ENCODE results near the gene MDK. TPM values are rescaled to one million over a fixed set of nuclear protein-coding genes. Genes with fewer than 3 reads are reported as not detected.

Gene MDK
- total and polyA plus RNA-seq, 4 donors = 2.3 to 41.8 (median 13.5) TPM

DNA sequence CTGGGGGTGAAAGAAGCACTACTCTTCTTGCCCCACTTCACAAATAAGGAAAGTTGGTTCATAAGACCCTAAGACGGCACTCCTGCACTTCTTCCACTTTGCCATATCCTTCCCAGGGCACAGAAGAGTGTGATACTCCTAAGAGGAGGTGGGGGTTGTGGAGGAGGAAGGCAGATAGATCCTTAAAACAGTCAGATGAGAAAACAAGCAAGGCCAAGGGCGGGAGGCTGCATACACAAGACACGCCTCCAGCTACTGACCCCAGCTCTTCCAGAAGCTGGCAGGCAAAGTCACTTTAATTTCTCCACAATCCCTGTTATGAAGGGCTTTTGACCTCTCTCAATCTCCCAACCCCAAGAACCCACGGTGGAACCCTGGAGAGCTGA lies 11.8 kb downstream of the MDK start:
- Histone ChIP-seq H3K4me1 (ENCODE audit: control insufficient read depth in 4 of 4, insufficient read depth in 4 of 4, low read length in 3 of 4) (peaks cover 20 to 34% (median 26%) of the 10 kb centered on the region in 4 donors), H3K4me3 (ENCODE audit: low read depth in 1 of 3, low read length in 3 of 3) (no peak overlapping the region), H3K9ac (ENCODE audit: low read depth in 1 of 2, low read length in 2 of 2) (no peak overlapping the region), H3K27ac (ENCODE audit: low read depth in 1 of 2, low read length in 2 of 2) (no peak overlapping the region), H3K9me3 (ENCODE audit: control insufficient read depth in 4 of 4, low read length in 3 of 4) (no peaks in the 10 kb centered on the region), H3K36me3 (ENCODE audit: control insufficient read depth in 4 of 4, insufficient read depth in 3 of 4, low read depth in 1 of 4, low read length in 3 of 4) (peaks cover 1 to 12% (median 5%) of the 10 kb centered on the region in 4 donors), H3K27me3 (ENCODE audit: control insufficient read depth in 4 of 4, insufficient read depth in 4 of 4, low read length in 3 of 4) (peaks cover 0 to 14% (median 7%) of the 10 kb centered on the region in 4 donors)
- TF ChIP-seq, protein P1, sequence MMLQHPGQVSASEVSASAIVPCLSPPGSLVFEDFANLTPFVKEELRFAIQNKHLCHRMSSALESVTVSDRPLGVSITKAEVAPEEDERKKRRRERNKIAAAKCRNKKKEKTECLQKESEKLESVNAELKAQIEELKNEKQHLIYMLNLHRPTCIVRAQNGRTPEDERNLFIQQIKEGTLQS (IDR thresholded peaks at IDR 0.05) = no peak
- TF ChIP-seq FOXA2 (IDR thresholded peaks at IDR 0.05) = no peak
- WGBS = 73% methylated on average over 4 of the region's 4 CpGs
- DNase-seq (ENCODE audit: low spot score) = no peak

DNA sequence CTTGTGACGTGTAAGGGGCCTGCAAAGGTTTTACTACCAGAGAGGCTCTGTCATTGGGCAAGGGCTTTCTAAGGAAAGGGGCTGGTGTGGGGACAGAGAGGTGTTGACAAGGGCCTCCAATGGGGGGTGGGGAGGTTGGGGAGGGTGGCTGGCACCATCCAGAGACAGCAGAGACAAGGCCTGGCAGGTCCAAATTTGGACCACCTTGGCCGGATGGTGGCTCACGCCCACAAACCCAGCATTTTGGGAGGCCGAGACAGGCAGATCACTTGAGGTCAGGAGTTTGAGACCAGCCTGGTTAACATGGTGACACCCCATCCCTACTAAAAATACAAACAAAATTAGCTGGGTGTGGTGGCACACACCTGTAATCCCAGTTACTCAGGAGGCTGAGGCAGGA lies 12.3 kb downstream of the MDK start:
- H3K27me3 ChIP-seq (ENCODE audit: control insufficient read depth in 4 of 4, insufficient read depth in 4 of 4, low read length in 3 of 4) = peaks cover 0 to 12% (median 4%) of the 10 kb centered on the region in 4 donors
- no peak overlapping the region for H3K4me3 ChIP-seq (ENCODE audit: low read depth in 1 of 3, low read length in 3 of 3)
- no peak for TF ChIP-seq TAF1 (conservative IDR thresholded peaks at IDR 0.05)
- no peaks in the 10 kb centered on the region for H3K9me3 ChIP-seq (ENCODE audit: control insufficient read depth in 4 of 4, low read length in 3 of 4)
- peaks cover 20 to 34% (median 26%) of the 10 kb centered on the region in 4 donors for H3K4me1 ChIP-seq (ENCODE audit: control insufficient read depth in 4 of 4, insufficient read depth in 4 of 4, low read length in 3 of 4)
- peaks cover 1 to 12% (median 5%) of the 10 kb centered on the region in 4 donors for H3K36me3 ChIP-seq (ENCODE audit: control insufficient read depth in 4 of 4, insufficient read depth in 3 of 4, low read depth in 1 of 4, low read length in 3 of 4)
- no peak for DNase-seq (ENCODE audit: low spot score)
- no peak overlapping the region for H3K9ac ChIP-seq (ENCODE audit: low read depth in 1 of 2, low read length in 2 of 2)
- no peak overlapping the region for H3K27ac ChIP-seq (ENCODE audit: low read depth in 1 of 2, low read length in 2 of 2)
- 80% methylated on average over 4 of the region's 4 CpGs for WGBS

DNA sequence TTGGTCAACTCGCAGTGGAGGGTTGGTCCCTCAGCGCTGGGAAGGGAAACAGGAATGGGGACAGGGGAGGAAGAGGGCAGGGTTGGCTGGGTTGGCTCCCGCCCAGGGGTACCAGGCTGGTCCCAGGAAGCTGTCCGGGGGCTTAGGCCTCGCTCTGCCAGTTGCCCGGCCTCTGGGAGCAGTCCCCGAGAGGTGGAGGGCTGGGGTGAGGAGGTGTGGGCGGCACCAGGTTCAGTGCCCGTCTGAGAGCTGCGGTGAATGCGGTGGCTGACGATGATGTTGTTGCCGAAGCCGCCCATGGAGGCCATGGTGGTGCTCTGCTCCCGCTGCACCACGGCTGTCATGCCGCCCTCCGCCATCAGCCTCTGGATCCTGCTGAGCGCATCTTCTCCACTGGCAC lies 16.1 kb downstream of the MDK start:
- H3K9ac ChIP-seq (ENCODE audit: low read depth in 1 of 2, low read length in 2 of 2) = no peak overlapping the region
- no peak for DNase-seq (ENCODE audit: low spot score)

More for the DNA sequence above, 16.1 kb downstream of the MDK start:
- H3K9me3 ChIP-seq (ENCODE audit: control insufficient read depth in 4 of 4, low read length in 3 of 4) = no peaks in the 10 kb centered on the region
- peaks cover 1 to 12% (median 5%) of the 10 kb centered on the region in 4 donors for H3K36me3 ChIP-seq (ENCODE audit: control insufficient read depth in 4 of 4, insufficient read depth in 3 of 4, low read depth in 1 of 4, low read length in 3 of 4)
- TF ChIP-seq YY1 (IDR thresholded peaks at IDR 0.05) = no peak
- TF ChIP-seq GABPA (IDR thresholded peaks at IDR 0.05 in 1 of 2, conservative IDR thresholded peaks at IDR 0.05 in 1 of 2) = no peak
- no peak for TF ChIP-seq HNF4A (conservative IDR thresholded peaks at IDR 0.05)
- TF ChIP-seq FOXA1 (IDR thresholded peaks at IDR 0.05) = no peak
- TF ChIP-seq FOXA2 (IDR thresholded peaks at IDR 0.05) = no peak
- no peak for TF ChIP-seq JUND (IDR thresholded peaks at IDR 0.05)
- no peak for TF ChIP-seq SP1 (IDR thresholded peaks at IDR 0.05)
- TF ChIP-seq, protein P2, sequence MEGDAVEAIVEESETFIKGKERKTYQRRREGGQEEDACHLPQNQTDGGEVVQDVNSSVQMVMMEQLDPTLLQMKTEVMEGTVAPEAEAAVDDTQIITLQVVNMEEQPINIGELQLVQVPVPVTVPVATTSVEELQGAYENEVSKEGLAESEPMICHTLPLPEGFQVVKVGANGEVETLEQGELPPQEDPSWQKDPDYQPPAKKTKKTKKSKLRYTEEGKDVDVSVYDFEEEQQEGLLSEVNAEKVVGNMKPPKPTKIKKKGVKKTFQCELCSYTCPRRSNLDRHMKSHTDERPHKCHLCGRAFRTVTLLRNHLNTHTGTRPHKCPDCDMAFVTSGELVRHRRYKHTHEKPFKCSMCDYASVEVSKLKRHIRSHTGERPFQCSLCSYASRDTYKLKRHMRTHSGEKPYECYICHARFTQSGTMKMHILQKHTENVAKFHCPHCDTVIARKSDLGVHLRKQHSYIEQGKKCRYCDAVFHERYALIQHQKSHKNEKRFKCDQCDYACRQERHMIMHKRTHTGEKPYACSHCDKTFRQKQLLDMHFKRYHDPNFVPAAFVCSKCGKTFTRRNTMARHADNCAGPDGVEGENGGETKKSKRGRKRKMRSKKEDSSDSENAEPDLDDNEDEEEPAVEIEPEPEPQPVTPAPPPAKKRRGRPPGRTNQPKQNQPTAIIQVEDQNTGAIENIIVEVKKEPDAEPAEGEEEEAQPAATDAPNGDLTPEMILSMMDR (IDR thresholded peaks at IDR 0.05; ENCODE audit: low read depth, low read length, missing input control) = no peak
- TF ChIP-seq NR2F2 (IDR thresholded peaks at IDR 0.05) = no peak
- TF ChIP-seq, protein P1 (IDR thresholded peaks at IDR 0.05) = no peak
- TF ChIP-seq, protein P3, sequence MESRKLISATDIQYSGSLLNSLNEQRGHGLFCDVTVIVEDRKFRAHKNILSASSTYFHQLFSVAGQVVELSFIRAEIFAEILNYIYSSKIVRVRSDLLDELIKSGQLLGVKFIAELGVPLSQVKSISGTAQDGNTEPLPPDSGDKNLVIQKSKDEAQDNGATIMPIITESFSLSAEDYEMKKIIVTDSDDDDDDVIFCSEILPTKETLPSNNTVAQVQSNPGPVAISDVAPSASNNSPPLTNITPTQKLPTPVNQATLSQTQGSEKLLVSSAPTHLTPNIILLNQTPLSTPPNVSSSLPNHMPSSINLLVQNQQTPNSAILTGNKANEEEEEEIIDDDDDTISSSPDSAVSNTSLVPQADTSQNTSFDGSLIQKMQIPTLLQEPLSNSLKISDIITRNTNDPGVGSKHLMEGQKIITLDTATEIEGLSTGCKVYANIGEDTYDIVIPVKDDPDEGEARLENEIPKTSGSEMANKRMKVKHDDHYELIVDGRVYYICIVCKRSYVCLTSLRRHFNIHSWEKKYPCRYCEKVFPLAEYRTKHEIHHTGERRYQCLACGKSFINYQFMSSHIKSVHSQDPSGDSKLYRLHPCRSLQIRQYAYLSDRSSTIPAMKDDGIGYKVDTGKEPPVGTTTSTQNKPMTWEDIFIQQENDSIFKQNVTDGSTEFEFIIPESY (IDR thresholded peaks at IDR 0.05) = no peak
- TF ChIP-seq RXRA (IDR thresholded peaks at IDR 0.05) = no peak
- no peak for TF ChIP-seq HNF4G (IDR thresholded peaks at IDR 0.05)
- no peak for TF ChIP-seq EGR1 (IDR thresholded peaks at IDR 0.05; ENCODE audit: low read depth in 2 of 2)
- TF ChIP-seq, protein P4, sequence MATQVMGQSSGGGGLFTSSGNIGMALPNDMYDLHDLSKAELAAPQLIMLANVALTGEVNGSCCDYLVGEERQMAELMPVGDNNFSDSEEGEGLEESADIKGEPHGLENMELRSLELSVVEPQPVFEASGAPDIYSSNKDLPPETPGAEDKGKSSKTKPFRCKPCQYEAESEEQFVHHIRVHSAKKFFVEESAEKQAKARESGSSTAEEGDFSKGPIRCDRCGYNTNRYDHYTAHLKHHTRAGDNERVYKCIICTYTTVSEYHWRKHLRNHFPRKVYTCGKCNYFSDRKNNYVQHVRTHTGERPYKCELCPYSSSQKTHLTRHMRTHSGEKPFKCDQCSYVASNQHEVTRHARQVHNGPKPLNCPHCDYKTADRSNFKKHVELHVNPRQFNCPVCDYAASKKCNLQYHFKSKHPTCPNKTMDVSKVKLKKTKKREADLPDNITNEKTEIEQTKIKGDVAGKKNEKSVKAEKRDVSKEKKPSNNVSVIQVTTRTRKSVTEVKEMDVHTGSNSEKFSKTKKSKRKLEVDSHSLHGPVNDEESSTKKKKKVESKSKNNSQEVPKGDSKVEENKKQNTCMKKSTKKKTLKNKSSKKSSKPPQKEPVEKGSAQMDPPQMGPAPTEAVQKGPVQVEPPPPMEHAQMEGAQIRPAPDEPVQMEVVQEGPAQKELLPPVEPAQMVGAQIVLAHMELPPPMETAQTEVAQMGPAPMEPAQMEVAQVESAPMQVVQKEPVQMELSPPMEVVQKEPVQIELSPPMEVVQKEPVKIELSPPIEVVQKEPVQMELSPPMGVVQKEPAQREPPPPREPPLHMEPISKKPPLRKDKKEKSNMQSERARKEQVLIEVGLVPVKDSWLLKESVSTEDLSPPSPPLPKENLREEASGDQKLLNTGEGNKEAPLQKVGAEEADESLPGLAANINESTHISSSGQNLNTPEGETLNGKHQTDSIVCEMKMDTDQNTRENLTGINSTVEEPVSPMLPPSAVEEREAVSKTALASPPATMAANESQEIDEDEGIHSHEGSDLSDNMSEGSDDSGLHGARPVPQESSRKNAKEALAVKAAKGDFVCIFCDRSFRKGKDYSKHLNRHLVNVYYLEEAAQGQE (IDR thresholded peaks at IDR 0.05) = no peak
- TF ChIP-seq, protein P5, sequence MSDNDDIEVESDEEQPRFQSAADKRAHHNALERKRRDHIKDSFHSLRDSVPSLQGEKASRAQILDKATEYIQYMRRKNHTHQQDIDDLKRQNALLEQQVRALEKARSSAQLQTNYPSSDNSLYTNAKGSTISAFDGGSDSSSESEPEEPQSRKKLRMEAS (IDR thresholded peaks at IDR 0.05) = no peak
- no peak for TF ChIP-seq TAF1 (conservative IDR thresholded peaks at IDR 0.05)
- no peak for TF ChIP-seq RAD21 (IDR thresholded peaks at IDR 0.05)
- peaks cover 4 to 7% (median 5%) of the 10 kb centered on the region in 4 donors for H3K4me1 ChIP-seq (ENCODE audit: control insufficient read depth in 4 of 4, insufficient read depth in 4 of 4, low read length in 3 of 4)
- 97% methylated on average over 19 of the region's 19 CpGs for WGBS
- H3K27me3 ChIP-seq (ENCODE audit: control insufficient read depth in 4 of 4, insufficient read depth in 4 of 4, low read length in 3 of 4) = no peaks in the 10 kb centered on the region
- H3K27ac ChIP-seq (ENCODE audit: low read depth in 1 of 2, low read length in 2 of 2) = no peak overlapping the region
- no peak overlapping the region for H3K4me3 ChIP-seq (ENCODE audit: low read depth in 1 of 3, low read length in 3 of 3)
